ENCODE results near the gene PPRC1.

DNA sequence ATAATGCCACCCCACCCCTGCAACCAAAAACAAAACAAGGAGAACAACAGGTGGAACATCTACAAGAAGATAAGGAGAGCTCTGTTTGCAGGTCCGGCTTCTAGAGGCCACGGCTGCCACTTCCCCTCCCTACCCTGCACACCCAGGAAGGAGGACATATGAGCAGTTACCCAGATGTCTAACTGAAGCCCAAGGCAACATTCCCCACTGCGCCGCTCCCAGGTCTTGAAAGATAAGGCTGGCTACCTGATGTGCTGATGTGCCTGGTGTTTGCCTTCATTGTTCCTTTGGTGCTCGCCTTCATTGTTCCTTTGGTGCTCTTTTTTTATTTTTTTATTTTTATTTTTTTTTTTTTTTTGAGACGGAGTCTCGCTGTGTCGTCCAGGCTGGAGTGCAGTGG, 46.6 kb upstream of the PPRC1 start:
- TF ChIP-seq, protein P1, sequence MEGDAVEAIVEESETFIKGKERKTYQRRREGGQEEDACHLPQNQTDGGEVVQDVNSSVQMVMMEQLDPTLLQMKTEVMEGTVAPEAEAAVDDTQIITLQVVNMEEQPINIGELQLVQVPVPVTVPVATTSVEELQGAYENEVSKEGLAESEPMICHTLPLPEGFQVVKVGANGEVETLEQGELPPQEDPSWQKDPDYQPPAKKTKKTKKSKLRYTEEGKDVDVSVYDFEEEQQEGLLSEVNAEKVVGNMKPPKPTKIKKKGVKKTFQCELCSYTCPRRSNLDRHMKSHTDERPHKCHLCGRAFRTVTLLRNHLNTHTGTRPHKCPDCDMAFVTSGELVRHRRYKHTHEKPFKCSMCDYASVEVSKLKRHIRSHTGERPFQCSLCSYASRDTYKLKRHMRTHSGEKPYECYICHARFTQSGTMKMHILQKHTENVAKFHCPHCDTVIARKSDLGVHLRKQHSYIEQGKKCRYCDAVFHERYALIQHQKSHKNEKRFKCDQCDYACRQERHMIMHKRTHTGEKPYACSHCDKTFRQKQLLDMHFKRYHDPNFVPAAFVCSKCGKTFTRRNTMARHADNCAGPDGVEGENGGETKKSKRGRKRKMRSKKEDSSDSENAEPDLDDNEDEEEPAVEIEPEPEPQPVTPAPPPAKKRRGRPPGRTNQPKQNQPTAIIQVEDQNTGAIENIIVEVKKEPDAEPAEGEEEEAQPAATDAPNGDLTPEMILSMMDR (IDR thresholded peaks at IDR 0.05): no peak
- TF ChIP-seq POLR2AphosphoS5 (IDR thresholded peaks at IDR 0.05; ENCODE audit: low read depth, low read length): no peak
